ENCODE measurements around the gene PSMA8. TPM values are rescaled to one million over a fixed set of nuclear protein-coding genes. Genes with fewer than 3 reads are reported as not detected.

Gene PSMA8
- total and polyA plus RNA-seq, 2 of the 13 experiments (the other 11 are each of a cell fraction or from before 2014, with no cell fraction given), result not detected

DNA sequence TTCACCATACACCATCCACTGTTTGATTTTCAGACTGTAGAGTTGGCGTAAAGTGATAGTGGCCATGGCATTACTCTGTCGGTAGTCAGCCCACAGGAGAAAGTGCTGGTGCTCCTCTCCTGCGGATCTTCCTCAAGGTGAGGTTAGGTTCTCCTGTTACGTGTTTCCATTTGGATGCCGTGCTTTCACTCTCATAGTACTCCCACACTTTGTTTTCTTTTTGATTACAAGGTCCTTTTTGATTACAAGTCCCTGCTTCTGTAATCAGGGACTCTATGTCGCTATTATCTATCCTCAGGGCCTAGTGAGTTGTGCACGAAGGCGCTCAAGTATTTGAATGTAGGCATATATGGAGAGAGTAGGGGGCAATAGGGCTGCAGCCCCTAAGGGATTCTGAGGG is 96.8 kb downstream of the PSMA8 start:
- Histone ChIP-seq H3K4me2 (ENCODE audit: low read depth, low read length) (no peak overlapping the region), H3K9ac (ENCODE audit: insufficient read depth, low read depth, low read length) (no peak overlapping the region), H3K79me2 (ENCODE audit: insufficient read depth, low read length) (peaks cover 2% of the 10 kb centered on the region), H3K4me1 (ENCODE audit: insufficient read depth, low read length) (peaks cover 41% of the 10 kb centered on the region), H2AFZ (ENCODE audit: low read length) (no peak overlapping the region), H4K20me1 (ENCODE audit: insufficient read depth, low read length) (no peaks in the 10 kb centered on the region; the same call in 1 of the 2 replicates), H3K9me3 (ENCODE audit: low read length) (no peaks in the 10 kb centered on the region), H3K4me3 (replicated peaks in 1 of 3; ENCODE audit: insufficient read depth in 1 of 3, low read depth in 2 of 3, low read length in 3 of 3) (no peak overlapping the region), H3K36me3 (replicated peaks in 1 of 2; ENCODE audit: control insufficient read depth in 1 of 2, insufficient read depth in 2 of 2, low read length in 2 of 2) (no peaks in the 10 kb centered on the region), H3K27ac (ENCODE audit: extremely low read length, insufficient read depth, low read length) (no peak overlapping the region), H3K27me3 (ENCODE audit: control insufficient read depth in 1 of 2, insufficient read depth in 2 of 2, low read length in 2 of 2) (no peaks in the 10 kb centered on the region)
- no peak for DNase-seq (ENCODE audit: low spot score)
- in situ Hi-C loops (cut with HindIII; ENCODE audit: extremely low pct_ligation_motif_present, low pct_unique_long_range_greater_than_20kb) (no loop called here), intact Hi-C loops (cut with micrococcal nuclease; ENCODE audit: unreplicated experiment) (no loop called here)
- TF ChIP-seq, protein P1, sequence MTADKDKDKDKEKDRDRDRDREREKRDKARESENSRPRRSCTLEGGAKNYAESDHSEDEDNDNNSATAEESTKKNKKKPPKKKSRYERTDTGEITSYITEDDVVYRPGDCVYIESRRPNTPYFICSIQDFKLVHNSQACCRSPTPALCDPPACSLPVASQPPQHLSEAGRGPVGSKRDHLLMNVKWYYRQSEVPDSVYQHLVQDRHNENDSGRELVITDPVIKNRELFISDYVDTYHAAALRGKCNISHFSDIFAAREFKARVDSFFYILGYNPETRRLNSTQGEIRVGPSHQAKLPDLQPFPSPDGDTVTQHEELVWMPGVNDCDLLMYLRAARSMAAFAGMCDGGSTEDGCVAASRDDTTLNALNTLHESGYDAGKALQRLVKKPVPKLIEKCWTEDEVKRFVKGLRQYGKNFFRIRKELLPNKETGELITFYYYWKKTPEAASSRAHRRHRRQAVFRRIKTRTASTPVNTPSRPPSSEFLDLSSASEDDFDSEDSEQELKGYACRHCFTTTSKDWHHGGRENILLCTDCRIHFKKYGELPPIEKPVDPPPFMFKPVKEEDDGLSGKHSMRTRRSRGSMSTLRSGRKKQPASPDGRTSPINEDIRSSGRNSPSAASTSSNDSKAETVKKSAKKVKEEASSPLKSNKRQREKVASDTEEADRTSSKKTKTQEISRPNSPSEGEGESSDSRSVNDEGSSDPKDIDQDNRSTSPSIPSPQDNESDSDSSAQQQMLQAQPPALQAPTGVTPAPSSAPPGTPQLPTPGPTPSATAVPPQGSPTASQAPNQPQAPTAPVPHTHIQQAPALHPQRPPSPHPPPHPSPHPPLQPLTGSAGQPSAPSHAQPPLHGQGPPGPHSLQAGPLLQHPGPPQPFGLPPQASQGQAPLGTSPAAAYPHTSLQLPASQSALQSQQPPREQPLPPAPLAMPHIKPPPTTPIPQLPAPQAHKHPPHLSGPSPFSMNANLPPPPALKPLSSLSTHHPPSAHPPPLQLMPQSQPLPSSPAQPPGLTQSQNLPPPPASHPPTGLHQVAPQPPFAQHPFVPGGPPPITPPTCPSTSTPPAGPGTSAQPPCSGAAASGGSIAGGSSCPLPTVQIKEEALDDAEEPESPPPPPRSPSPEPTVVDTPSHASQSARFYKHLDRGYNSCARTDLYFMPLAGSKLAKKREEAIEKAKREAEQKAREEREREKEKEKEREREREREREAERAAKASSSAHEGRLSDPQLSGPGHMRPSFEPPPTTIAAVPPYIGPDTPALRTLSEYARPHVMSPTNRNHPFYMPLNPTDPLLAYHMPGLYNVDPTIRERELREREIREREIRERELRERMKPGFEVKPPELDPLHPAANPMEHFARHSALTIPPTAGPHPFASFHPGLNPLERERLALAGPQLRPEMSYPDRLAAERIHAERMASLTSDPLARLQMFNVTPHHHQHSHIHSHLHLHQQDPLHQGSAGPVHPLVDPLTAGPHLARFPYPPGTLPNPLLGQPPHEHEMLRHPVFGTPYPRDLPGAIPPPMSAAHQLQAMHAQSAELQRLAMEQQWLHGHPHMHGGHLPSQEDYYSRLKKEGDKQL (CRISPR knock-in tag; IDR thresholded peaks at IDR 0.05; ENCODE audit: low read depth), result no peak
- no peak for TF ChIP-seq MIER2 (CRISPR knock-in tag; IDR thresholded peaks at IDR 0.05)
- TF ChIP-seq NBN (conservative IDR thresholded peaks at IDR 0.05), result no peak
- no peak for TF ChIP-seq ZNF121 (CRISPR knock-in tag; IDR thresholded peaks at IDR 0.05)
- TF ChIP-seq, protein P2, sequence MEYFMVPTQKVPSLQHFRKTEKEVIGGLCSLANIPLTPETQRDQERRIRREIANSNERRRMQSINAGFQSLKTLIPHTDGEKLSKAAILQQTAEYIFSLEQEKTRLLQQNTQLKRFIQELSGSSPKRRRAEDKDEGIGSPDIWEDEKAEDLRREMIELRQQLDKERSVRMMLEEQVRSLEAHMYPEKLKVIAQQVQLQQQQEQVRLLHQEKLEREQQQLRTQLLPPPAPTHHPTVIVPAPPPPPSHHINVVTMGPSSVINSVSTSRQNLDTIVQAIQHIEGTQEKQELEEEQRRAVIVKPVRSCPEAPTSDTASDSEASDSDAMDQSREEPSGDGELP (IDR thresholded peaks at IDR 0.05; ENCODE audit: borderline replicate concordance, low read depth), result no peak
- TF ChIP-seq, protein P3, sequence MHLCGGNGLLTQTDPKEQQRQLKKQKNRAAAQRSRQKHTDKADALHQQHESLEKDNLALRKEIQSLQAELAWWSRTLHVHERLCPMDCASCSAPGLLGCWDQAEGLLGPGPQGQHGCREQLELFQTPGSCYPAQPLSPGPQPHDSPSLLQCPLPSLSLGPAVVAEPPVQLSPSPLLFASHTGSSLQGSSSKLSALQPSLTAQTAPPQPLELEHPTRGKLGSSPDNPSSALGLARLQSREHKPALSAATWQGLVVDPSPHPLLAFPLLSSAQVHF (CRISPR knock-in tag; IDR thresholded peaks at IDR 0.05), result no peak
- TF ChIP-seq HES4 (CRISPR knock-in tag; IDR thresholded peaks at IDR 0.05; ENCODE audit: borderline replicate concordance), result no peak
- no peak for TF ChIP-seq ZNF879 (CRISPR knock-in tag; IDR thresholded peaks at IDR 0.05)
- no peak for TF ChIP-seq ZFAT (CRISPR knock-in tag; conservative IDR thresholded peaks at IDR 0.05)
- TF ChIP-seq, protein P4, sequence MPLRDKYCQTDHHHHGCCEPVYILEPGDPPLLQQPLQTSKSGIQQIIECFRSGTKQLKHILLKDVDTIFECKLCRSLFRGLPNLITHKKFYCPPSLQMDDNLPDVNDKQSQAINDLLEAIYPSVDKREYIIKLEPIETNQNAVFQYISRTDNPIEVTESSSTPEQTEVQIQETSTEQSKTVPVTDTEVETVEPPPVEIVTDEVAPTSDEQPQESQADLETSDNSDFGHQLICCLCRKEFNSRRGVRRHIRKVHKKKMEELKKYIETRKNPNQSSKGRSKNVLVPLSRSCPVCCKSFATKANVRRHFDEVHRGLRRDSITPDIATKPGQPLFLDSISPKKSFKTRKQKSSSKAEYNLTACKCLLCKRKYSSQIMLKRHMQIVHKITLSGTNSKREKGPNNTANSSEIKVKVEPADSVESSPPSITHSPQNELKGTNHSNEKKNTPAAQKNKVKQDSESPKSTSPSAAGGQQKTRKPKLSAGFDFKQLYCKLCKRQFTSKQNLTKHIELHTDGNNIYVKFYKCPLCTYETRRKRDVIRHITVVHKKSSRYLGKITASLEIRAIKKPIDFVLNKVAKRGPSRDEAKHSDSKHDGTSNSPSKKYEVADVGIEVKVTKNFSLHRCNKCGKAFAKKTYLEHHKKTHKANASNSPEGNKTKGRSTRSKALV (CRISPR knock-in tag; IDR thresholded peaks at IDR 0.05), result no peak
- TF ChIP-seq ZNF33B (CRISPR knock-in tag; IDR thresholded peaks at IDR 0.05), result no peak
- WGBS (ENCODE audit: low lambda C conversion rate), result 65% methylated on average over 8 of the region's 8 CpGs
- FAIRE-seq, result no peak
- no TSS peak for BruUV-seq (replicated peaks)
- POLR2A ChIA-PET, result no interaction called here
- no peak for ATAC-seq
- CTCF ChIA-PET (ENCODE audit: low intra/inter-chr PET ratio, low total read pairs), result no interaction called here

Data from HepG2 (cell line).